Spinal cord (tissue), 10 donors: ENCODE data around the gene PALLD. TPM values are rescaled to one million over a fixed set of nuclear protein-coding genes. Genes with fewer than 3 reads are reported as not detected.

ENCODE experiments used
- DNase-seq, 6 donors: peaks; one replicate each; pipeline versions ENCODE4 v3.0.0 to v3.0.0-alpha.2; 2013 to 2015; ENCODE audit warnings: low spot score in 6 of 6, low read depth in 4 of 6
- H3K27ac ChIP-seq: one replicate; pipeline ENCODE4 v1.5.1; 2013; ENCODE audit warnings: low read depth, low read length, control low read depth
- H3K27me3 ChIP-seq: one replicate; pipeline ENCODE4 v1.6.1; 2013; ENCODE audit warnings: low read length; ENCODE audit not compliant: control insufficient read depth, insufficient read depth
- H3K36me3 ChIP-seq: one replicate; pipeline ENCODE4 v1.6.1; 2013; ENCODE audit warnings: low read length; ENCODE audit not compliant: control insufficient read depth, insufficient read depth
- H3K4me1 ChIP-seq: one replicate; pipeline ENCODE4 v1.6.1; 2013; ENCODE audit warnings: low read length; ENCODE audit not compliant: control insufficient read depth, insufficient read depth
- H3K4me3 ChIP-seq: one replicate; pipeline ENCODE4 v1.5.1; 2013; ENCODE audit warnings: low read depth, low read length, control low read depth
- H3K9me3 ChIP-seq: one replicate; pipeline ENCODE4 v1.6.1; 2013; ENCODE audit warnings: low read length; ENCODE audit not compliant: control insufficient read depth, insufficient read depth
- WGBS: methylation state at CpG from one replicate; pipeline ENCODE4 v1.1.5; 2013; ENCODE audit warnings: missing lambda C conversion rate; ENCODE audit not compliant: insufficient coverage; 5-methylcytosine and 5-hydroxymethylcytosine counted together
- polyA plus RNA-seq, 2 donors: library from polyadenylated mRNA; unstranded; fragments of 120-200 nt; gene quantifications; one replicate each; pipeline ENCODE4 v1.2.1, GENCODE V29; 2013; ENCODE audit not compliant: insufficient read length in 2 of 2
- total RNA-seq, 2 donors: library from RNA; depleted of rRNA in 1 of 2; stranded (reverse); fragments of 120-200 nt in 1 of 2; fragments of >200 nt in 1 of 2; gene quantifications; one replicate each; pipeline versions ENCODE4 v1.2.3 to v1.2.4, GENCODE V29; 2013 to 2014
- donor health status: healthy.

PALLD gene
- total and polyA plus RNA-seq, 4 donors = 45.9 to 71.1 (median 62.4) TPM

DNA sequence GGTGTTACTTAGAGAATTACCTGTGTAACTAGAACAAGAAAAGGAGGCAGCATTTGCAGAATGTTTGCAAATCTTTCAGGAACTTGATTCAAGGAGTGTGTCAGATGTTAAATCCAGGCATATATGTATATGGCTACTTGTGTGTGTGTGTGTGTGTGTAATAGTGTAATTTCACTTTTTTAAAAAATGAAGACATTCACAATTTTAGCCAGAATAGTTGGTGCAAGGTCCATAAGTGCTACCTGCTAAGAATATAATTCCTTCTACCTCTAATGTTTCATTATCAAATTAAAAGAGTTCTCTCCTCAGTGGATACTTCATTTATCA, 158.0 kb downstream of the PALLD start:
- no peaks in the 10 kb centered on the region for H3K4me1 ChIP-seq
- DNase-seq = no peak
- no peaks in the 10 kb centered on the region for H3K27me3 ChIP-seq
- no peaks in the 10 kb centered on the region for H3K36me3 ChIP-seq
- H3K9me3 ChIP-seq = no peaks in the 10 kb centered on the region
- no peak overlapping the region for H3K4me3 ChIP-seq
- no peak overlapping the region for H3K27ac ChIP-seq

GRCh38 chr4:168655182-168655581, 158.3 kb downstream of the PALLD start:
- Histone ChIP-seq H3K27me3 (no peaks in the 10 kb centered on the region), H3K27ac (no peak overlapping the region), H3K36me3 (no peaks in the 10 kb centered on the region), H3K4me3 (no peak overlapping the region), H3K4me1 (no peaks in the 10 kb centered on the region), H3K9me3 (no peaks in the 10 kb centered on the region)
- DNase-seq = no peak
- 83% methylated on average over 1 of the region's 3 CpGs for WGBS

- WGBS = 80% methylated on average over 1 of the region's 4 CpGs
- no peak overlapping the region for H3K27ac ChIP-seq
- no peaks in the 10 kb centered on the region for H3K9me3 ChIP-seq
- DNase-seq = no peak
- H3K27me3 ChIP-seq = no peaks in the 10 kb centered on the region
- no peak overlapping the region for H3K4me3 ChIP-seq
- H3K4me1 ChIP-seq = no peaks in the 10 kb centered on the region
- H3K36me3 ChIP-seq = no peaks in the 10 kb centered on the region
Observed at GRCh38 chr4:168656055-168656660, 159.3 kb downstream of the PALLD start.

GRCh38 chr4:168656946-168657473, 160.2 kb downstream of the PALLD start:
- 100% methylated on average over 2 of the region's 3 CpGs for WGBS
- no peaks in the 10 kb centered on the region for H3K36me3 ChIP-seq
- no peak overlapping the region for H3K27ac ChIP-seq

DNA sequence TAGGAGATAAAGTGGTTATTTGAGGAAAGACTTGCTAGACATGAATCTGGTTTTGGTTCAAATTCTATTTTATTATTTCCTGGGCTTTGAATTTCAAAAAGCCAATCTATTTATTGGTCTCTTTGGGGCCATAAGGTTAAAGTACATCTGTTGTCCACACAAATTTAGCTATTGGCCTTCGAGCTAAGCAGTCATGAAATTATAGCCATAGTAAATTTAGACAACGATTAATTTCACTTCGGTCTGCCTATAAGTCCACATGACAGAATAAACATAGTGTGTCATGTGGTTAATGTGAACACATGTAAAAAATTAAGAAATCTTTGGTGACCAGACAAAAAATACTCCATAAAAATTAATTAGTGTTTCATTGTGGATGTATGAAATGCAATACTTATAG, 161.9 kb downstream of the PALLD start:
- Histone ChIP-seq H3K27ac (no peak overlapping the region), H3K27me3 (no peaks in the 10 kb centered on the region), H3K4me1 (no peaks in the 10 kb centered on the region), H3K9me3 (no peaks in the 10 kb centered on the region), H3K36me3 (no peaks in the 10 kb centered on the region), H3K4me3 (no peak overlapping the region)
- no peak for DNase-seq
- no CpG with 5 or more reads among the region's 3 CpGs for WGBS

More at GRCh38 chr4:168656946-168657473, 160.2 kb downstream of the PALLD start:
- Histone ChIP-seq H3K9me3 (no peaks in the 10 kb centered on the region), H3K27me3 (no peaks in the 10 kb centered on the region), H3K4me1 (no peaks in the 10 kb centered on the region), H3K4me3 (no peak overlapping the region)
- no peak for DNase-seq

DNA sequence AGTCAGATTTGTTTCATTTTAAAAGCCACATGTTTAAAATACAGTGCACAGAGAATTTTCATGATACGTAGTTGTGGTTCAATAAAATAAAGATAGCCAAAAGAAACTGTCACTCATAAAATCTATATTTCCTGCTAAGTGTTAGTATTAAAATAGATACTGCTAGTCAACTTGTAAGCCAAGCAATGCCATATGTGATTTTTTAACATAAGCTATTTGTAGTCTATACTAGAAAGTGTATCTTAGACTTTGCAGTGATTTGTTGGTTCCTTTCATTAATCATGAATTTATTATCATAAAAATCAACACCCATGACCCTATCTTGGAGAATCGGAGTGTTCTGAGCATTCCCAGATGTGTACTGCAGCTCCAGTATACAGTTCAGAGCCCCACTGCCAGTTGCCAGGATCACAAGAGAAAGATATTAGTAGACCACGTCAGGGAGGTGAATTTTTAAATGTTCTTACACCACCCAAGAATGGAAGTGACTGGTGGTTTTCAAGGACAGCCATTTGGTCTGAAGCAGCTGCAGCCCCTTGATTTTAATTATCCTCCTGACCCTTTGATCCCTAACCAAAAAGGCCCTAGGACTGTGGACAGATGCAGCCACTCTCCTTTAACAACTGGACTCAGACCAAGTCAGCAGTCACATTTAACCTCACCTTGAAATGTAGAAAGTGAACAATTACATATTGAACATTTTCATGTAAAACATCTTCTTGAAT, 163.1 kb downstream of the PALLD start:
- no CpG with 5 or more reads among the region's 3 CpGs for WGBS
- no peaks in the 10 kb centered on the region for H3K9me3 ChIP-seq
- DNase-seq = no peak

GRCh38 chr4:168662297-168662984, 165.6 kb downstream of the PALLD start:
- H3K9me3 ChIP-seq = no peaks in the 10 kb centered on the region
- no peak overlapping the region for H3K4me3 ChIP-seq
- no peaks in the 10 kb centered on the region for H3K4me1 ChIP-seq
- no peak for DNase-seq
- WGBS = no CpG with 5 or more reads among the region's 1 CpG
- H3K36me3 ChIP-seq = no peaks in the 10 kb centered on the region
- H3K27me3 ChIP-seq = no peaks in the 10 kb centered on the region
- H3K27ac ChIP-seq = no peak overlapping the region

More for the DNA sequence above, 163.1 kb downstream of the PALLD start:
- no peaks in the 10 kb centered on the region for H3K4me1 ChIP-seq
- H3K4me3 ChIP-seq = no peak overlapping the region
- no peak overlapping the region for H3K27ac ChIP-seq
- no peaks in the 10 kb centered on the region for H3K36me3 ChIP-seq
- H3K27me3 ChIP-seq = no peaks in the 10 kb centered on the region

DNA sequence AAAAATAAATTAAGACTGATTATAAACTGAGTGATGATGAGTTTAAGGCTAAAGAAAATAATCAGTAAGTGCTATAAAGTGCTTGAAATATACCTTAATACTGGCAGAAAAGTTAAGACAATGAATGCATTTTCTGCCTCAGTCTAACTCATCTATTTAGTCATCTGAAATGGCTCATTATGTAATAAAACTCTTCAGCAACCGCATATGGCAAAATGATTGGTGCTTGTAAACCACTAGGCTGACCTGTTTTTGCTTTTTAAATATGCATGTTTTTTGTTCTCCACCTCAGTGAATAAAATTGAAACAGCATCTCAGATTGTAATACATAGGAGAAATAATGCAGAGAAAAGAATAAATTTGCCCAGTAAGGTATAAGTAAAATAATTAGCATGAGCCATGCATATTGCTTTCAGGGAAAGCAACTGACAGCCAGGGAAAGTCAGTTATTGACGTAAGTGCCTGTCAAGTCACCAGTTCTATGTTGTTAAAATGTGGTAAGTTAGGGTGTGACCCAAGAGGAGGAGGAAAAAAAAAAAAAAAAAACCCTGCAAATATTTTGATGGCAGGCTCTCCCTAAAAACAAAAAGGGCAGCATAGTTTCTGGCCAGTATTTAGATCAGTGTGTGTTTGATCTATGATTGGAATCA, 167.5 kb downstream of the PALLD start:
- no CpG with 5 or more reads among the region's 2 CpGs for WGBS
- Histone ChIP-seq H3K27me3 (no peaks in the 10 kb centered on the region), H3K4me3 (no peak overlapping the region), H3K27ac (no peak overlapping the region), H3K36me3 (no peaks in the 10 kb centered on the region), H3K9me3 (no peaks in the 10 kb centered on the region), H3K4me1 (no peaks in the 10 kb centered on the region)
- DNase-seq = no peak

DNA sequence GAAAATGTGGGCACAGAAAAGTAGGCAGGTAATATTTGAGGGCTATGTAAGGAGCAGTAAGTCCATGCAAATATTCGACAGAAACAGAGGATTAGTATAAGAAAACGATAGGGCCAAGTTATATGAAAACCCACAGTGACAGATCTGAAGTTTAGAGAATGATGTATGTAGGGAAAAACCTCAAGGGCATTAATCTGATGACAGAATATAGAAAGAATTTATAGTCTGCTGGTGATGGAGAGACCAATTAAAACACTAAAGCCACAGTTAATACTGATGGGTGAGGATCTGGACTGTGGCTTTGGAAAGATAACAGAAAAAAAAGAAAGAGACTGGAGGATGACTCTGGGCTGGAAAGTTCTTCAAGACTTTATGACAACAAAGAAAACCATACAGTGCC, 169.7 kb downstream of the PALLD start:
- H3K4me1 ChIP-seq = no peaks in the 10 kb centered on the region
- no peak overlapping the region for H3K4me3 ChIP-seq
- no peak overlapping the region for H3K27ac ChIP-seq
- H3K27me3 ChIP-seq = no peaks in the 10 kb centered on the region
- 85% methylated on average over 2 of the region's 2 CpGs for WGBS
- no peaks in the 10 kb centered on the region for H3K36me3 ChIP-seq
- H3K9me3 ChIP-seq = no peaks in the 10 kb centered on the region
- DNase-seq = no peak
